ENCODE data around the gene COX6B1. TPM values are rescaled to one million over a fixed set of nuclear protein-coding genes. Genes with fewer than 3 reads are reported as not detected.
"Not testable (repeated sequence)": the region's sequence is repeated elsewhere in the genome, so short reads cannot be mapped to it uniquely, and the experiment has no call there.

Gene COX6B1
- total RNA-seq, 1 donor from 2014 or later, result 267 TPM

- no peaks in the 10 kb centered on the region for H3K9me3 ChIP-seq
- peaks cover 43% of the 10 kb centered on the region for H3K4me1 ChIP-seq
- H3K4me3 ChIP-seq, result peak overlapping the region; percentile 85
- no peaks in the 10 kb centered on the region for H3K27me3 ChIP-seq (ENCODE audit: low read depth)
- TF ChIP-seq CTCF (IDR thresholded peaks at IDR 0.05), result no peak
- DNase-seq, result peak; percentile 88
- H3K36me3 ChIP-seq, result peaks cover 4% of the 10 kb centered on the region
- peak; percentile 20 to 40 for ATAC-seq
- intact Hi-C loops (cut with DNase I), result no loop called here
- peak overlapping the region; percentile 84 for H3K27ac ChIP-seq
Measured at GRCh38 chr19:35644987-35645679, 3.0 kb upstream of the COX6B1 start.

- H3K4me3 ChIP-seq, result no peak overlapping the region
- DNase-seq, result no peak
- H3K4me1 ChIP-seq, result peaks cover 45% of the 10 kb centered on the region
- peaks cover 9% of the 10 kb centered on the region for H3K36me3 ChIP-seq
- no peaks in the 10 kb centered on the region for H3K9me3 ChIP-seq
- intact Hi-C loops (cut with DNase I), result no loop called here
- no peak for ATAC-seq
- no peak for TF ChIP-seq CTCF (IDR thresholded peaks at IDR 0.05)
- peak overlapping the region; percentile 84 for H3K27ac ChIP-seq
- H3K27me3 ChIP-seq (ENCODE audit: low read depth), result no peaks in the 10 kb centered on the region
Measured at GRCh38 chr19:35645680-35646511, 2.2 kb upstream of the COX6B1 start.

GRCh38 chr19:35650581-35650980 lies 2.5 kb downstream of the COX6B1 start:
- no peak for DNase-seq
- intact Hi-C loops (cut with DNase I), result no loop called here
- Histone ChIP-seq H3K36me3 (peaks cover 56% of the 10 kb centered on the region), H3K27me3 (ENCODE audit: low read depth) (no peaks in the 10 kb centered on the region), H3K9me3 (no peaks in the 10 kb centered on the region), H3K27ac (no peak overlapping the region), H3K4me1 (peaks cover 24% of the 10 kb centered on the region), H3K4me3 (no peak overlapping the region)
- no peak for ATAC-seq
- no peak for TF ChIP-seq CTCF (IDR thresholded peaks at IDR 0.05)

- intact Hi-C loops (cut with DNase I); H3K27ac ChIP-seq; H3K4me3 ChIP-seq; ATAC-seq; DNase-seq; H3K9me3 ChIP-seq; H3K27me3 ChIP-seq (ENCODE audit: low read depth); H3K4me1 ChIP-seq: not testable (repeated sequence)
- peaks cover 98% of the 10 kb centered on the region for H3K36me3 ChIP-seq
Measured at GRCh38 chr19:35654828-35655227, 6.7 kb downstream of the COX6B1 start.

GRCh38 chr19:35655600-35655999 lies 7.5 kb downstream of the COX6B1 start:
- Histone ChIP-seq H3K4me3 (no peak overlapping the region), H3K36me3 (peaks cover 97% of the 10 kb centered on the region)
- no peak for ATAC-seq

More at GRCh38 chr19:35655600-35655999, 7.5 kb downstream of the COX6B1 start:
- H3K27me3 ChIP-seq (ENCODE audit: low read depth), result no peaks in the 10 kb centered on the region
- intact Hi-C loops (cut with DNase I), result no loop called here
- H3K4me1 ChIP-seq, result no peaks in the 10 kb centered on the region
- no peak for DNase-seq
- TF ChIP-seq CTCF (IDR thresholded peaks at IDR 0.05), result no peak
- H3K27ac ChIP-seq, result no peak overlapping the region
- no peaks in the 10 kb centered on the region for H3K9me3 ChIP-seq
